PC-3 (cell line): ENCODE results near the gene MLST8.

Experiments used
- EZH2 ChIP-seq: fragments of 300-600 bp; sonication (generic); IDR thresholded peaks from one replicate; pipeline ENCODE4 v1.6.1; 2017; ENCODE audit warnings: antibody characterized with exemption, mild to moderate bottlenecking, low read length; ENCODE audit not compliant: unreplicated experiment
- EZH2phosphoT487 ChIP-seq: fragments of 300-600 bp; sonication (generic); IDR thresholded peaks from 2 replicates; pipeline ENCODE4 v1.6.1; 2018; ENCODE audit warnings: mild to moderate bottlenecking, antibody characterized with exemption, low read length, borderline replicate concordance
- TF ChIP-seq, protein P1 (sequence below): fragments of 300-600 bp; sonication (generic); conservative IDR thresholded peaks from 2 replicates; pipeline ENCODE4 v1.5.1; 2017; ENCODE audit warnings: antibody characterized with exemption, low read depth, mild to moderate bottlenecking, low read length

DNA sequence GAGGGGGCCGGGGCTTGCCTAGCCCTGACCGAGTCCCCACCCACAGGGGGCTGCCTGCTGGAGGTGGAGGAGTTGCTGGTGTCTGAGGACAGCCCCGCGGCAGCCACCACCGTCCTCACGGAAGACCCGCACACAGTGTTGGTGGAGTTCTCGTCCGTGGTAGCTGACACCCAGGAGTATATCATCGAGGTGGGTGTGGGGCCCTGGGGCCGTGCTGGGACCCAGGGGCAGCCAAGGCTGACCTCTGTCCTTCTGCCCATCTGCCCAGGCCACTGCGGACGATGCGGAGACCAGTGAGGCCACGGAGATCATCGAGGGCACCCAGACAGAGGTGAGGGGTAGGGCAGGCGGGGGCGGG lies 29.5 kb downstream of the MLST8 start:
- TF ChIP-seq, protein P1, sequence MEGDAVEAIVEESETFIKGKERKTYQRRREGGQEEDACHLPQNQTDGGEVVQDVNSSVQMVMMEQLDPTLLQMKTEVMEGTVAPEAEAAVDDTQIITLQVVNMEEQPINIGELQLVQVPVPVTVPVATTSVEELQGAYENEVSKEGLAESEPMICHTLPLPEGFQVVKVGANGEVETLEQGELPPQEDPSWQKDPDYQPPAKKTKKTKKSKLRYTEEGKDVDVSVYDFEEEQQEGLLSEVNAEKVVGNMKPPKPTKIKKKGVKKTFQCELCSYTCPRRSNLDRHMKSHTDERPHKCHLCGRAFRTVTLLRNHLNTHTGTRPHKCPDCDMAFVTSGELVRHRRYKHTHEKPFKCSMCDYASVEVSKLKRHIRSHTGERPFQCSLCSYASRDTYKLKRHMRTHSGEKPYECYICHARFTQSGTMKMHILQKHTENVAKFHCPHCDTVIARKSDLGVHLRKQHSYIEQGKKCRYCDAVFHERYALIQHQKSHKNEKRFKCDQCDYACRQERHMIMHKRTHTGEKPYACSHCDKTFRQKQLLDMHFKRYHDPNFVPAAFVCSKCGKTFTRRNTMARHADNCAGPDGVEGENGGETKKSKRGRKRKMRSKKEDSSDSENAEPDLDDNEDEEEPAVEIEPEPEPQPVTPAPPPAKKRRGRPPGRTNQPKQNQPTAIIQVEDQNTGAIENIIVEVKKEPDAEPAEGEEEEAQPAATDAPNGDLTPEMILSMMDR = no peak
- TF ChIP-seq EZH2 = no peak
- TF ChIP-seq EZH2phosphoT487 = no peak
